Measurements from ENCODE around the gene HMCN1. TPM values are rescaled to one million over a fixed set of nuclear protein-coding genes. Genes with fewer than 3 reads are reported as not detected.
A peak's percentile ranks its signal among the peaks of the same experiment; 100 is the strongest.

HMCN1 gene
- total and polyA plus RNA-seq, 11 donors = 2.1 to 14.1 (median 5.6) TPM

DNA sequence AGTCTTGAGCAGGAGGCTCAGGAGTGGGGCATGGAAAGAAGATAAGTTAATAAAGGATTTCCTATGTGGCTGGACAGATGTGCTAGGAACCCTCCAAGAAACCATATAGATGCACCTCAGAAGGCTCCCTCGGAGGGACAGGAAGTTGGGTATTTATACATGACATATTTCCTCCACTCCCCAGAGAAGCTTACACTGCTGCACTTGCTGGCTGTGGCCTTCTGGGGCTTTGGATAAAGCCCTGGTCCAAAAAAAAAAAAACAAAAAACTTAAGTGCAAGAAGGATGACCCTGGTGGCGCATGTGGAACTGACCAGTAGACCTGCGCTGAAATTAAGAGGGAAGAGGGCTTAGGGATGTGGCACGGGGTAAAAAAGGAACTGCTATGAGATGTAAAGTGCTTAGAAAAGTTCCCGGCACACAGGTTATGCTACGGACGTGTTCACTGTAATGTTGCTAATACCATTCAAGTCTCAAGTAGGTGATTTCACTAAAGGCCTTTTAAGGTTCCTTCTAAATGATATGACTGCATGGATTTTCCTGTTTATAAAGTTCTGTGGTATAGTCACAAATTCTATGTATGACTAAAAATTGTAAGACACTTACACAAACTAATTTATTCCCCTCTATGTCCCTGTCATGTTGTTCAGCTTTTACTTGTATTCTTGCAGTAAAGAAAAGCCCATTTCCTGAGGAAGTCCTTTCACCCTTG is 253.6 kb downstream of the HMCN1 start:
- intact Hi-C loops (cut with DNase I) = loop anchor here in 3 of 10 donors (10.0 kb wide), 3 partner anchors 47 to 173 kb away; no protein-coding TSS in a partner anchor
- DNase-seq (no peak), ATAC-seq (no peak)
- WGBS, 4 donors = 85 to 89% (median 86%) methylated on average over 7 of the region's 7 CpGs
- TF ChIP-seq, protein P1, sequence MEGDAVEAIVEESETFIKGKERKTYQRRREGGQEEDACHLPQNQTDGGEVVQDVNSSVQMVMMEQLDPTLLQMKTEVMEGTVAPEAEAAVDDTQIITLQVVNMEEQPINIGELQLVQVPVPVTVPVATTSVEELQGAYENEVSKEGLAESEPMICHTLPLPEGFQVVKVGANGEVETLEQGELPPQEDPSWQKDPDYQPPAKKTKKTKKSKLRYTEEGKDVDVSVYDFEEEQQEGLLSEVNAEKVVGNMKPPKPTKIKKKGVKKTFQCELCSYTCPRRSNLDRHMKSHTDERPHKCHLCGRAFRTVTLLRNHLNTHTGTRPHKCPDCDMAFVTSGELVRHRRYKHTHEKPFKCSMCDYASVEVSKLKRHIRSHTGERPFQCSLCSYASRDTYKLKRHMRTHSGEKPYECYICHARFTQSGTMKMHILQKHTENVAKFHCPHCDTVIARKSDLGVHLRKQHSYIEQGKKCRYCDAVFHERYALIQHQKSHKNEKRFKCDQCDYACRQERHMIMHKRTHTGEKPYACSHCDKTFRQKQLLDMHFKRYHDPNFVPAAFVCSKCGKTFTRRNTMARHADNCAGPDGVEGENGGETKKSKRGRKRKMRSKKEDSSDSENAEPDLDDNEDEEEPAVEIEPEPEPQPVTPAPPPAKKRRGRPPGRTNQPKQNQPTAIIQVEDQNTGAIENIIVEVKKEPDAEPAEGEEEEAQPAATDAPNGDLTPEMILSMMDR (IDR thresholded peaks at IDR 0.05) = no peak
- no peak for TF ChIP-seq POLR2A (IDR thresholded peaks at IDR 0.05)
- Histone ChIP-seq H3K36me3 (peaks cover 0 to 29% (median 0%) of the 10 kb centered on the region in 9 donors), H3K9me3 (no peaks in the 10 kb centered on the region), H3K4me1 (peaks cover 0 to 20% (median 9%) of the 10 kb centered on the region in 12 donors), H3K27ac (no peak overlapping the region), H3K27me3 (no peaks in the 10 kb centered on the region), H3K4me3 (no peak overlapping the region)

DNA sequence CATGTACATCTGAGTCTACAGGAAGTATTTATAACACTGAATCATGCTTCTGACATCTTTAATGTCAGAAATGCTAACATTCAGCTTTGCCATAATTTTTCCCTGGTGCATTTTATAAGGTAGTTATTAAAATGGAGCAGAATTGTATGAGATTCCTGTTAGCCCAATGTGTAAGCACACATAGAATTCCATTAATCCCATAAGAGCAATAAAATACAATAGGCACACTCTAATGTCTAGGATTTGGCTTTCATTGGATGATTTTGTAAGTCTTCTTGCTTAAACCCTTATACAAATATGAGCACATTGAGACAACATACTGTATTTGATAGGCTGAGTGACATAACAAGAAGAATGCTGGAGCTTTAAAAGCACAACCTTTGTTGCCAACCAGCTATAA is 256.4 kb downstream of the HMCN1 start:
- no peaks in the 10 kb centered on the region for H3K27me3 ChIP-seq
- intact Hi-C loops (cut with DNase I) = loop anchor here in 1 of 10 donors (10.0 kb wide), 1 partner anchor 94 kb away; no protein-coding TSS in a partner anchor
- no peaks in the 10 kb centered on the region for H3K9me3 ChIP-seq
- ATAC-seq = no peak
- peaks cover 0 to 3% (median 0%) of the 10 kb centered on the region in 12 donors for H3K4me1 ChIP-seq
- TF ChIP-seq POLR2A (IDR thresholded peaks at IDR 0.05) = no peak
- TF ChIP-seq, protein P1 (IDR thresholded peaks at IDR 0.05) = no peak
- H3K36me3 ChIP-seq = peaks cover 0 to 29% (median 0%) of the 10 kb centered on the region in 9 donors
- no peak overlapping the region for H3K4me3 ChIP-seq
- DNase-seq = no peak
- H3K27ac ChIP-seq = no peak overlapping the region

DNA sequence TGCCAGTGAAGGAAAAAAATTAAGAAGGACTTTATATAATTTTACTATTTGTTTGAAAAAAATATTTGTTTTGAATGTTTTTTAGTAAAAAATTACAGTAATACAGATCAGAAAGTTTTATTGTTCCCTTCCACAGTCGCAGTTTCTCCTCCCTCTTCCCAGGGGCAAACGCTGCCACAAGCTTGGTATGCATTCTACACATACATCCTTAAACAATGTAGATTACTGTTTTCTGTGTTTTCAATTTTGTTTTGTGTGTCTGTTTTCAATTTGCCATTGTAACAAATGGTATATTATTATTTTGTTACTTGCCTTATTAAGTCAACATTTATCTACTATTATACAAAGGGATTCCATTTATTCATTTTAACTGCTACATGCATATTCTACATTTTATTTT is 257.1 kb downstream of the HMCN1 start:
- Histone ChIP-seq H3K9me3 (no peaks in the 10 kb centered on the region), H3K4me3 (no peak overlapping the region), H3K27me3 (no peaks in the 10 kb centered on the region), H3K4me1 (no peaks in the 10 kb centered on the region), H3K36me3 (peaks cover 0 to 29% (median 0%) of the 10 kb centered on the region in 9 donors), H3K27ac (no peak overlapping the region)
- WGBS, 4 donors = 88 to 91% (median 90%) methylated on average over 2 of the region's 2 CpGs
- intact Hi-C loops (cut with DNase I) = loop anchor here in 1 of 10 donors (10.0 kb wide), 1 partner anchor 94 kb away; no protein-coding TSS in a partner anchor
- TF ChIP-seq POLR2A (IDR thresholded peaks at IDR 0.05) = no peak
- TF ChIP-seq, protein P1 (IDR thresholded peaks at IDR 0.05) = no peak
- no peak for ATAC-seq
- no peak for DNase-seq

DNA sequence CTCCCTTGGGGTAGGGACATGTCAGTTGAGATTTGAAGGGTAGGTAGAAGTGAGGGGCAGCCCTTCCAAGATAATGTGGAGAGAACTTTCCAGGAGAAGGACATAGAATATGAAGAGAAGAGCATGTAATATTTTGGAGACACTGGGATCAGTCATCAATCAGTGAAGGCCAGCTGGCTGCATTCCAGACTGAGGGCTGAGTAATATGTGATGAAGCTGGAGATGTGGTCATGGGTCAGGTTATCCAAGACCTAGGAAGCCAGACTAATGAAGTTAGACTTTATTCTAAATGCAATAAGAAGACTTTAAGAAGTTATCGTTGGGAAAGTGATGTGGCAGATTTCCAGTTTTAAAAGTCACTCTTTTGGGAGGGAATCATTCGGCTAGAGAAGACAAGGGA is 262.0 kb downstream of the HMCN1 start:
- ATAC-seq = peak in 1 of 4 donors; percentile 63
- peak in 4 of 5 donors; percentile 9 to 65 (median 47) for DNase-seq
- intact Hi-C loops (cut with DNase I) = loop anchor here in 1 of 10 donors (10.0 kb wide), 1 partner anchor 89 kb away; no protein-coding TSS in a partner anchor
- no peak for TF ChIP-seq POLR2A (IDR thresholded peaks at IDR 0.05)
- TF ChIP-seq, protein P1 (IDR thresholded peaks at IDR 0.05) = no peak
- Histone ChIP-seq H3K4me3 (no peak overlapping the region), H3K27me3 (no peaks in the 10 kb centered on the region), H3K36me3 (peaks cover 0 to 24% (median 0%) of the 10 kb centered on the region in 9 donors), H3K27ac (no peak overlapping the region), H3K4me1 (no peaks in the 10 kb centered on the region), H3K9me3 (no peaks in the 10 kb centered on the region)
- WGBS, 4 donors = 71 to 84% (median 73%) methylated on average over 2 of the region's 2 CpGs

All from heart left ventricle (tissue), 16 donors.